ENCODE data around the gene NKX2-8.

NKX2-8 gene

GRCh38 chr14:36585100-36585499 lies 2.7 kb upstream of the NKX2-8 start:
- Mint-ChIP-seq H3K4me1 (peaks cover 0 to 7% of the 10 kb centered on the region in 2 donors), H3K4me3 (no peak overlapping the region), H3K9me3 (peaks cover 0 to 1% of the 10 kb centered on the region in 2 donors), H3K27ac (peak overlapping the region; percentile 7), H3K27me3 (peaks cover 48 to 61% of the 10 kb centered on the region in 2 donors), H3K36me3 (peaks cover 0 to 1% of the 10 kb centered on the region in 2 donors)
- no peak for ATAC-seq (replicated peaks)
- no peak for DNase-seq

GRCh38 chr14:36583893-36584811 lies 1.7 kb upstream of the NKX2-8 start:
- ATAC-seq (replicated peaks) (no peak), DNase-seq (no peak)
- H3K4me3 Mint-ChIP-seq, result no peak overlapping the region
- H3K9me3 Mint-ChIP-seq, result peaks cover 0 to 1% of the 10 kb centered on the region in 2 donors
- peaks cover 0 to 1% of the 10 kb centered on the region in 2 donors for H3K36me3 Mint-ChIP-seq
- H3K27ac Mint-ChIP-seq, result peak overlapping the region; percentile 25
- peaks cover 49 to 64% of the 10 kb centered on the region in 2 donors for H3K27me3 Mint-ChIP-seq
- H3K4me1 Mint-ChIP-seq, result peaks cover 0 to 7% of the 10 kb centered on the region in 2 donors

GRCh38 chr14:36583242-36583892 lies 953 bp upstream of the NKX2-8 start:
- Mint-ChIP-seq H3K4me3 (no peak overlapping the region), H3K27ac (peak overlapping the region; percentile 25), H3K27me3 (peaks cover 50 to 66% of the 10 kb centered on the region in 2 donors), H3K9me3 (peaks cover 0 to 1% of the 10 kb centered on the region in 2 donors), H3K4me1 (peaks cover 0 to 7% of the 10 kb centered on the region in 2 donors), H3K36me3 (peaks cover 0 to 1% of the 10 kb centered on the region in 2 donors)
- DNase-seq (no peak), ATAC-seq (replicated peaks) (no peak)

- peaks cover 54 to 66% of the 10 kb centered on the region in 2 donors for H3K27me3 Mint-ChIP-seq
- no peak overlapping the region for H3K4me3 Mint-ChIP-seq
- H3K36me3 Mint-ChIP-seq, result peaks cover 0 to 1% of the 10 kb centered on the region in 2 donors
- H3K27ac Mint-ChIP-seq, result peak overlapping the region; percentile 42
- DNase-seq (no peak), ATAC-seq (replicated peaks) (no peak)
- peaks cover 0 to 7% of the 10 kb centered on the region in 2 donors for H3K4me1 Mint-ChIP-seq
- H3K9me3 Mint-ChIP-seq, result peaks cover 0 to 1% of the 10 kb centered on the region in 2 donors
Observed at GRCh38 chr14:36582874-36583241, 444 bp upstream of the NKX2-8 start.

GRCh38 chr14:36580856-36581831 lies 1.3 kb downstream of the NKX2-8 start:
- DNase-seq (no peak), ATAC-seq (replicated peaks) (no peak)
- peaks cover 0 to 7% of the 10 kb centered on the region in 2 donors for H3K4me1 Mint-ChIP-seq
- H3K9me3 Mint-ChIP-seq, result peaks cover 0 to 1% of the 10 kb centered on the region in 2 donors
- H3K4me3 Mint-ChIP-seq, result peak overlapping the region; percentile 6 to 41
- peaks cover 51 to 66% of the 10 kb centered on the region in 2 donors for H3K27me3 Mint-ChIP-seq
- H3K36me3 Mint-ChIP-seq, result peaks cover 0 to 1% of the 10 kb centered on the region in 2 donors
- H3K27ac Mint-ChIP-seq, result peak overlapping the region; percentile 89

GRCh38 chr14:36580141-36580855 lies 2.1 kb downstream of the NKX2-8 start:
- H3K36me3 Mint-ChIP-seq, result peaks cover 0 to 1% of the 10 kb centered on the region in 2 donors
- no peak overlapping the region for H3K4me3 Mint-ChIP-seq
- no peak for ATAC-seq (replicated peaks)
- peaks cover 0 to under 1% of the 10 kb centered on the region in 2 donors for H3K9me3 Mint-ChIP-seq
- H3K4me1 Mint-ChIP-seq, result peaks cover 0 to 7% of the 10 kb centered on the region in 2 donors
- H3K27ac Mint-ChIP-seq, result peak overlapping the region; percentile 42
- no peak for DNase-seq
- peaks cover 47 to 62% of the 10 kb centered on the region in 2 donors for H3K27me3 Mint-ChIP-seq

GRCh38 chr14:36579573-36580140 lies 2.8 kb downstream of the NKX2-8 start:
- DNase-seq, result no peak
- peaks cover 0 to 7% of the 10 kb centered on the region in 2 donors for H3K4me1 Mint-ChIP-seq
- ATAC-seq (replicated peaks), result no peak
- H3K27ac Mint-ChIP-seq, result no peak overlapping the region
- no peaks in the 10 kb centered on the region for H3K9me3 Mint-ChIP-seq
- H3K4me3 Mint-ChIP-seq, result no peak overlapping the region
- peaks cover 40 to 56% of the 10 kb centered on the region in 2 donors for H3K27me3 Mint-ChIP-seq
- peaks cover 0 to 1% of the 10 kb centered on the region in 2 donors for H3K36me3 Mint-ChIP-seq

- DNase-seq (no peak), ATAC-seq (replicated peaks) (no peak)
- Mint-ChIP-seq H3K4me3 (no peak overlapping the region), H3K4me1 (peaks cover 0 to 7% of the 10 kb centered on the region in 2 donors), H3K36me3 (peaks cover 0 to 1% of the 10 kb centered on the region in 2 donors), H3K9me3 (no peaks in the 10 kb centered on the region), H3K27ac (no peak overlapping the region), H3K27me3 (peaks cover 37 to 50% of the 10 kb centered on the region in 2 donors)
Observed at GRCh38 chr14:36579001-36579555, 3.3 kb downstream of the NKX2-8 start.

GRCh38 chr14:36570065-36570464 lies 12.3 kb downstream of the NKX2-8 start:
- H3K9me3 Mint-ChIP-seq, result peaks cover 3 to 4% of the 10 kb centered on the region in 2 donors
- H3K27me3 Mint-ChIP-seq, result no peaks in the 10 kb centered on the region
- no peak overlapping the region for H3K27ac Mint-ChIP-seq
- H3K36me3 Mint-ChIP-seq, result no peaks in the 10 kb centered on the region
- H3K4me3 Mint-ChIP-seq, result no peak overlapping the region
- no peaks in the 10 kb centered on the region for H3K4me1 Mint-ChIP-seq
- DNase-seq (no peak), ATAC-seq (replicated peaks) (no peak)

GRCh38 chr14:36556811-36557433 lies 25.5 kb downstream of the NKX2-8 start:
- Mint-ChIP-seq H3K4me1 (no peaks in the 10 kb centered on the region), H3K27me3 (peaks cover 11 to 12% of the 10 kb centered on the region in 2 donors), H3K9me3 (no peaks in the 10 kb centered on the region), H3K27ac (no peak overlapping the region), H3K4me3 (no peak overlapping the region), H3K36me3 (no peaks in the 10 kb centered on the region)
- peak in 1 of 2 donors; percentile 62 for ATAC-seq (replicated peaks)
- DNase-seq, result no peak

GRCh38 chr14:36555998-36556743 lies 26.2 kb downstream of the NKX2-8 start:
- Mint-ChIP-seq H3K4me3 (no peak overlapping the region), H3K27ac (no peak overlapping the region), H3K36me3 (no peaks in the 10 kb centered on the region), H3K9me3 (no peaks in the 10 kb centered on the region), H3K27me3 (peaks cover 6 to 12% of the 10 kb centered on the region in 2 donors), H3K4me1 (no peaks in the 10 kb centered on the region)
- ATAC-seq (replicated peaks), result no peak
- DNase-seq, result no peak

All from stimulated activated naive B cell treated with anti-CD40 and anti-IgM and Interleukin-4, amounts not matched to agents 10 μg/mL and 1 μg/mL and 100 μg/mL, for 72 hours (primary cell).